Measurements from ENCODE around the gene PPP1R3F.
"Not testable (repeated sequence)": the region's sequence is repeated elsewhere in the genome, so short reads cannot be mapped to it uniquely, and the experiment has no call there.

PPP1R3F gene

DNA sequence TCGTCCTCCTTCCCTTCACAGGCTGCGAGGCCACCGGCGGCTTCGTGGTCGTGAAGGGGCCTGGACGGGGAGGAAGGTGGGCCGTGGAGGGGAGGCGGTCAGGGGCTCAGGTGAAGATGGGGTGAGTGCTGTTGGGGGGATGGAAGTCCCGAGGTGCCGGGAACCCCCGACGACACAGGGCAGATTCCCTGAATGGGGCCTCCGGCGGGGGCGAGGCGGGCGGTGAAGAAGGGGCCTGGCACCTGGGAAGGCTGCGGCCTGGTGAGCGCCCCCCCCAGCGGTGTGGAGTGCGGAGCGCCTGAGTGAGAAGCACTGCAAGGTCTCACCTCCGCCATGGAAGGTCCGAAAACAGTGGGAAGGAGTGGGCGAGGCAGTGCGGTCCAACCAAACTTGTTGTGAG, 52.7 kb downstream of the PPP1R3F start:
- DNase-seq = not testable (repeated sequence)

DNA sequence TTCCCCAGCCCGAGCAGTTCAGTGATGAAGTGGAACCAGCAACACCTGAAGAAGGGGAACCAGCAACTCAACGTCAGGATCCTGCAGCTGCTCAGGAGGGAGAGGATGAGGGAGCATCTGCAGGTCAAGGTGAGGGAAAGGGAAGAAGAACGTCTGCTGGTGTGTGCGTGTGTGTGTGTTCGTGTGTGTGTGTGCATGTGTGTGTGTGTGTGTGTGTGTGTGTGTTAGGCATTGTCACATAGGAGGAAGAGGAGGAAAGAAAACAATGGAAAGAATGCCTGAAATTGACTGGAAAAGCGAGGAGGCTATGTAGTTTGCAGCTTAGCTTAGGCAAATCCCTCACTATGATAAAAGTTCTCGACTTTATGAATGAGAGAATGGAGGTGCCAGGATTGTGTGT, 54.1 kb downstream of the PPP1R3F start:
- not testable (repeated sequence) for DNase-seq

DNA sequence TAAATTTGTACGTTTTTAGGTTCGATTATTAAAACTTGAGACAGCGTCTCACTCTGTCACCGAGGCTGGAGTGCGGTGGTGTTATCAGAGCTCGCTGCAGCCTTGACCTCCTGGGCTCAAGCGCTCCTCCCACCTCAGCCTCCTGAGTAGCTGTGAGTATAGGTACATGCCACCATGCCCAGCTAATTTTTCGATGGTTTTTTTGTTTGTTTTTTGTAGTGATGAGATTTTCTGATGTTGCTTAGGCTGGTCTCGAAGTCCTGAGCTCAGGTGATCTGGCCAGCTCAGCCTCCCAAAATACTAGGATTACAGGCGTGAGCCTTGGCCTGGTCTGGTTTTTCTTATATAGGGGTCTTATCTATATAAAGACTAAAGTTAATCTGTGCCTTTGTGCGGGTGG, 60.8 kb downstream of the PPP1R3F start:
- not testable (repeated sequence) for DNase-seq

GRCh38 chrX:49331282-49331681, 61.7 kb downstream of the PPP1R3F start, which contains the start of gene GAGE13:
GAGE13 (plus strand) TSS chrX:49331582; CDS start chrX:49332738, 1,156 bp downstream.
- not testable (repeated sequence) for DNase-seq

DNA sequence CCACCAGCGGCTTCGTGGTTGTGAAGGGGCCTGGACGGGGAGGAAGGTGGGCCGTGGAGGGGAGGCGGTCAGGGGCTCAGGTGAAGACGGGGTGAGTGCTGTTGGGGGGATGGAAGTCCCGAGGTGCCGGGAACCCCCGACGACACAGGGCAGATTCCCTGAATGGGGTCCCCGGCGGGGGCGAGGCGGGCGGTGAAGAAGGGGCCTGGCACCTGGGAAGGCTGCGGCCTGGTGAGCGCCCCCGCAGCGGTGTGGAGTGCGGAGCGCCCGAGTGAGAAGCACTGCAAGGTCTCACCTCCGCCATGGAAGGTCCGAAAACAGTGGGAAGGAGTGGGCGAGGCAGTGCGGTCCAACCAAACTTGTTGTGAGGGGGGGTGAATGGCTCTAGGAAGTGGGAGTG, 62.2 kb downstream of the PPP1R3F start:
- not testable (repeated sequence) for DNase-seq

All from T-helper 9 cell (primary cell).